CD4-positive, alpha-beta T cell treated with Interleukin-12 subunit alpha and Interleukin-12 subunit beta, for 1 hour (primary cell): Measurements from ENCODE around the gene RSPH6A.

Source experiments
- DNase-seq: peaks from one replicate; pipeline ENCODE4 v3.0.0-alpha.2; 2020

The RSPH6A gene

GRCh38 chr19:45779231-45780145, 35.6 kb downstream of the RSPH6A start:
- DNase-seq: peak; percentile 88

- no peak for DNase-seq
These were observed 37.0 kb downstream of the RSPH6A start for GRCh38 chr19:45778010-45778661.

- no peak for DNase-seq
These were observed 37.6 kb downstream of the RSPH6A start for GRCh38 chr19:45777395-45777961.

GRCh38 chr19:45774765-45775164, 40.3 kb downstream of the RSPH6A start:
- DNase-seq: no peak

GRCh38 chr19:45773384-45773783, 41.7 kb downstream of the RSPH6A start:
- no peak for DNase-seq

GRCh38 chr19:45772912-45773311, 42.2 kb downstream of the RSPH6A start:
- DNase-seq: no peak

GRCh38 chr19:45772130-45772840, 42.8 kb downstream of the RSPH6A start:
- DNase-seq: no peak

GRCh38 chr19:45771311-45771933, 43.7 kb downstream of the RSPH6A start:
- no peak for DNase-seq

- peak; percentile 92 for DNase-seq
These were observed 44.7 kb downstream of the RSPH6A start for GRCh38 chr19:45770192-45771101.

GRCh38 chr19:45769821-45770191, 45.3 kb downstream of the RSPH6A start:
- DNase-seq: no peak

GRCh38 chr19:45768984-45769782, 45.9 kb downstream of the RSPH6A start, which contains the start of gene SIX5:
SIX5 (minus strand) TSS chr19:45769252; CDS start chr19:45768844, 408 bp downstream.
- DNase-seq: peak; percentile 97

- DNase-seq: peak; percentile 53
These were observed 46.5 kb downstream of the RSPH6A start for GRCh38 chr19:45768655-45768983.

- no peak for DNase-seq
These were observed 47.0 kb downstream of the RSPH6A start for GRCh38 chr19:45767881-45768654.

GRCh38 chr19:45767410-45767880, 47.7 kb downstream of the RSPH6A start:
- no peak for DNase-seq

GRCh38 chr19:45766869-45767346, 48.2 kb downstream of the RSPH6A start:
- no peak for DNase-seq

GRCh38 chr19:45766296-45766868, 48.7 kb downstream of the RSPH6A start:
- DNase-seq: no peak

- no peak for DNase-seq
These were observed 49.3 kb downstream of the RSPH6A start for GRCh38 chr19:45765702-45766295.

GRCh38 chr19:45764945-45765701, 50.0 kb downstream of the RSPH6A start:
- no peak for DNase-seq
